ENCODE data around the gene WWC1.
A peak's percentile ranks its signal among the peaks of the same experiment; 100 is the strongest.

WWC1 gene

DNA sequence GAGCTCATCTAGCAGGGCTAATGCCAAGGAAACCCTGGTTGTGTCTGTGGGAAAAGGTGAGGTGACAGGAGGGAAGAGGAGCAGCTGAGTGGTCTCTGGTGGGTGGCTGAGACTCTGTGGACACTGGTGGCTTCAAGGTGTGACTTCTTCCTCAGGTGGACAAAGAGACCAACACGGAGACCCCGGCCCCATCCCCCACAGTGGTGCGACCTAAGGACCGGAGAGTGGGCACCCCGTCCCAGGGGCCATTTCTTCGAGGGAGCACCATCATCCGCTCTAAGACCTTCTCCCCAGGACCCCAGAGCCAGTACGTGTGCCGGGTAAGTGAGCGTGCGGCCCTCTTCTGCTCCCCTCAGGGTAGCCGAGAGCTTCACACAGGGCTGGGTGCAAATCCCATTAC lies 163.8 kb downstream of the WWC1 start:
- no peak for DNase-seq

DNA sequence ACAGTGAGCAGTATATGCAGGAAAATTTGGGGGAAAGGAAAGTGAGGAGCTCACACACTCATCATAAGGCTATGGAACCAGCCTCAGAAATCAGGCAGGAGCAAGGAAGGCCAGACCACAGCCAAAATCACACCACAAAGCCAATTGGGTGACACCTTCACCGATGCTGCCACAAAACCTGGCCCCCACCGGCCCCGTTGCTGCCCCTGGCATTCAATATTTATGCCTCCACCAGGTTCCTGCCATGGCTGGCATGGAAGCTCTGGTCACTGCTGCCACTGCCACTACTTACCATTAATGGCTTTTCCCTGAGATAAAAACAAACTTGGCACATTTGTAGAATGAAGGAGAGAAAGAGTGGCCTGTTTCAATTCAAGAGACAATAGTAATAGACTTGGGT lies 166.1 kb downstream of the WWC1 start:
- no peak for DNase-seq

GRCh38 chr5:168460606-168461005 lies 169.2 kb downstream of the WWC1 start:
- DNase-seq, result no peak

- no peak for DNase-seq
Observed at GRCh38 chr5:168463081-168463480, 171.6 kb downstream of the WWC1 start.

DNA sequence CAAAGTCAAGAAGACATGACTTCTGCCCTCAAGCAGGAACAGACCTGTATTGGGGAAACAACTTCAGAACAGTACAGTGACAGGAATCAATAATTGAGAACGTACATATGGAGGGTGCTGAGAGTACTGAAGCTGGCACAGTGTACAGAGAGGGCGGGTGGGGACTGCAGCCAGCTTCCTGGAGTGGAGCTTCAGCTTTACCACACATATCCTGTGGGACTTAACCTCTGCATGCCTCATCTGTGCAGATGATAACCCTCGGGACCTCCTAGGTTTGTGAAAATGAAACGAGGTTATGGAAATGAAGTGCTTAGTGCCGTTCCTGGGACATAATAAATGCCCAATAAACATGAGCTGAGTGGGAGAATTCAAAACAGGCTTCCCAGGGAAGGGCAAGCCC lies 172.8 kb downstream of the WWC1 start:
- no peak for DNase-seq

GRCh38 chr5:168464641-168465040 lies 173.2 kb downstream of the WWC1 start:
- DNase-seq, result no peak

DNA sequence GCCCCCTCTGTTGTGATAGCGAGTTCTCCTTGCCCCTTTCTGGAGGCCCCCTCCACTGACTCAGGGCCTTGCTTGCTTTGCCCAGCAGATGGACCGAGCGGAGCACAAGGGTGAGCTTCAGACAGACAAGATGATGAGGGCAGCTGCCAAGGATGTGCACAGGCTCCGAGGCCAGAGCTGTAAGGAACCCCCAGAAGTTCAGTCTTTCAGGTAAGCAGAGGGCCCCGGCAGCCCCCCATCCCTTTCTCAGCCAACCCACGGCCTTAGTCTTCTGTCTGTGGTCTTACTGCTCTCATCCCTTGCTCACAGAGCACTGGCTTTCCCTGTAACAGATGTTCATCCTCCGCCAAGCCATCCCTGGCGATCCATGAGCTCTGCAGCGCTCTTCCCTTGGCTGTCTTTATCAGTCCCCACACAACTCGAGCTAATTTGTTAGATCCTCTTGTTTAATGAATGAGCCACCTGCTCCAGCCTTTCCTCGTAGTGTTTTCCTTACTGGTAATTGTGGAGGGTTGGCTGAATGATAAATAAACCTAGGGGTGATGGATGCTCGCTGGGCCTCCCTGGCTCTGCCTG lies 176.4 kb downstream of the WWC1 start:
- no peak for DNase-seq

DNA sequence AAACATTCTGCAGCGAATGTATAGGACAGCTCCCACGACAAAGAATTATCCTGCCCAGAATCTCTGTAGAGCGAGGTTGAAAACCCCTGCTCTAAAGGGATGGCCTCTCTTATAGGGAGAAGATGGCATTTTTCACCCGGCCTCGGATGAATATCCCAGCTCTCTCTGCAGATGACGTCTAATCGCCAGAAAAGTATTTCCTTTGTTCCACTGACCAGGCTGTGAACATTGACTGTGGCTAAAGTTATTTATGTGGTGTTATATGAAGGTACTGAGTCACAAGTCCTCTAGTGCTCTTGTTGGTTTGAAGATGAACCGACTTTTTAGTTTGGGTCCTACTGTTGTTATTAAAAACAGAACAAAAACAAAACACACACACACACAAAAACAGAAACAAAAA lies 177.4 kb downstream of the WWC1 start:
- no peak for DNase-seq

DNA sequence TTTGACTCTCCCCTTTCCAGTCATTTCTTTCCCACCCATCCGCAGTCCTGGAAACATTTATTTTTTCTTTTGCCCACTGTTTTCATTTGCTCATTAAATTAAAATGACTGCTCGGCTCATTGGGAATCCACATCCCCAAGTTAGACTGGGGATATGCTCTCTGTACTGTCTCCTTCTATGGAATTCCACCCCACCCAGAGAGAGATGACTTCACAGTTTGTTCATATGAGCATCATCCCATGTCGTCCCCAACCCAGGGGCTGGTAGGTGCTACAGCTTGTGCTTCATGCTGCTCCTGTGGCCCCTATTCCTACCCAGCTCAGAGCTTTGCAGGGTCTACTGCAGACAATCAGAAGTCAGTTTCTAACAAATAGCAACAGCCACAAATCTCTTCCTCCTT lies 178.4 kb downstream of the WWC1 start:
- no peak for DNase-seq

DNA sequence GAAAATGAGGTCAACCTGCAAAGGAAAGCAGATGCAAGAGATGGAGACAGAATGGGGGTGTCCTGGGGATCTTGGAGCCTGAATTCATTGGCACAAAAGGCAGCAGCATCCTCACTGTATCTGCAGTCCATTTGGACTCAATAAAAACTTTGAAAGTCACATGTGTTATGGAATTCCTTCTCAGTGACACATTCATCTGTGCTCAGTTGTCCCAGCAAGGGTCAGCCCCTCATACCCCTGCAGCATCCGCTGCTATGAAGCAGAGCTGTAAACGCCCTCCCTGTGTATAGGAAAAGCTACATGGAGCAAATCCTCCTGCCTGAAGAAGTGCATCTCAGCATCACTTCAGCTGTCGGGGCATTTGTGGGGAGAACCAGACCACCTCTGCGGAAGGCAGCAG lies 180.3 kb downstream of the WWC1 start:
- no peak for DNase-seq

GRCh38 chr5:168472329-168472728 lies 180.9 kb downstream of the WWC1 start:
- DNase-seq, result no peak

GRCh38 chr5:168474319-168474718 lies 182.9 kb downstream of the WWC1 start:
- no peak for DNase-seq

GRCh38 chr5:168477060-168477459 lies 185.6 kb downstream of the WWC1 start:
- DNase-seq, result no peak

- no peak for DNase-seq
Observed at GRCh38 chr5:168479166-168479565, 187.7 kb downstream of the WWC1 start.

DNA sequence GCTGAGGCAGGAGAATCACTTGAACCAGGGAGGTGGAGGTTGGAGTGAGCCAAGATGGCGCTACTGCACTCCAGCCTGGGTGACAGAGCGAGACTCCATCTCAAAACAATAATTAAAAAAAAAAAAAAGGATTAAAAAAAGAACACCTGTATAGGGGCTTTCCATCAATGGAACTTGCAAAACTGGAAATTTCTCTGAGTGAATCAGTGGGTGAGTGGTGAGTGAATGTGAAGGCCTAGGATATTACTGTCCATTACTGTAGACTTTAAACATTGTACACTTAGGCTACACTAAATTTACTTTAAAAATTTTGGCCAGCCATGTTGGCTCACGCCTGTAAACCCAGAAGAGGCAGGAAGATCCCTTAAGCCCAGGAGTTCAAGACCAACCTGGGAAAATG lies 189.2 kb downstream of the WWC1 start:
- DNase-seq, result no peak

DNA sequence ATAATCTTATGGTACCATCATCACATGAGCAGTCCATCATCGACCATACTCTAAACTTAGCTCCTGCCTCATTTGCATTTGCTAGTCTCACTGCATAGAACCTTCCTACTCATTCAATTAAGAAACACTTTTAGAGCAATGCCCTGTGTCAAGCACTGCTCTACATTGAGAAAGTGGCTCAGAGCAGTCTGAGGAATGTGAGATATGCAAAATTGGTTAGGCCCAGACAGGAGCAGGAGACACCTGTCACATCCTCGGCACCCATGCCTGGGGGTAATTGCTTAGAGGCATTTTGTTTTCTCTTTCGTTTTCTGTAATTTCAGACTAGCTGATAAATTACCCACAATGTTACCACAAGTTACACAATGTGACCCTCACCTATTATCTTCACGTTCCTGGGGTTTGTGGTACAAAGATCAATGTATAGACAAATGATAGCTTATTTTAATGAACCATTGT lies 189.9 kb downstream of the WWC1 start:
- no peak for DNase-seq

DNA sequence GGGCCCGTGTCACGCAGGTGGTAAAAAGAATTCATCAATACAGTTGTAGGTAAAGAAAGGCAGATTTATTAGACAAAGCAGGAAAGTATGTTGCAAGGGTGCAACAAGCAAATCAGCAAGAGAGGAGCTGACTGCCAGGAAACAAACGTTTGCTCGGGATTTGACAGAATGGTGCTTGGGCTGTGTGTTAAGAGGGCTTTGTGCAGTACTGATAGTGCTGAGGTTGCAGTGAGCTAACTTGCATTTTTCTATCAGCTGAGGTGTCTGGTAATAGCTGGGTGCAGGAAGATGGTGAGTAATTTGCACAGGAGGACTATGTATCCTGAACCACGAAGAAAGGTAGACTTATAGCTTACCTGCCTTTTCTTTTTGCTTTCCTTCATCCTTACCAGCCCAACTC lies 190.9 kb downstream of the WWC1 start:
- DNase-seq, result no peak

GRCh38 chr5:168486136-168486879 lies 194.9 kb downstream of the WWC1 start, which contains the start of gene RARS1:
RARS1 (plus strand) TSS chr5:168486471; CDS start chr5:168486499, 28 bp downstream.
- peak; percentile 87 for DNase-seq

DNA sequence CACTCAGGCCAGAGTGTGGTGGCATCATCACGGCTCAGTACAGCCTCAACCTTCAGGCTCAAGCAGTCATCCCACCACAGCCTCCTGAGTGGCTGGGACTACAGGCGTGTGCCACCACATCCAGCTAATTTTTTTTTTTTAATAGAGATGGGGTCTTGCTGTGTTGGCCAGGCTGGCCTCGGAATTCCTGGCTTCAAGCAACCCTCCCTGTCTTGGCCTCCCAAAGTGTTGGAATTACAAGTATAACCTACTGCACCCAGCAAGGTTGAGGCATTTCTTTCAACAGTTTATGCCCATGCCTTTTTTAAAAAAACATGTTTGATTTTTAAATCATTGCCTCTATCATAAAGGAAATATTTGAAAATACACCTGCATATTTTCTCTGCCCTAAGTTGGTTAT lies 197.6 kb downstream of the WWC1 start:
- no peak for DNase-seq

- DNase-seq, result no peak
Observed at GRCh38 chr5:168494057-168494555, 202.7 kb downstream of the WWC1 start.

DNA sequence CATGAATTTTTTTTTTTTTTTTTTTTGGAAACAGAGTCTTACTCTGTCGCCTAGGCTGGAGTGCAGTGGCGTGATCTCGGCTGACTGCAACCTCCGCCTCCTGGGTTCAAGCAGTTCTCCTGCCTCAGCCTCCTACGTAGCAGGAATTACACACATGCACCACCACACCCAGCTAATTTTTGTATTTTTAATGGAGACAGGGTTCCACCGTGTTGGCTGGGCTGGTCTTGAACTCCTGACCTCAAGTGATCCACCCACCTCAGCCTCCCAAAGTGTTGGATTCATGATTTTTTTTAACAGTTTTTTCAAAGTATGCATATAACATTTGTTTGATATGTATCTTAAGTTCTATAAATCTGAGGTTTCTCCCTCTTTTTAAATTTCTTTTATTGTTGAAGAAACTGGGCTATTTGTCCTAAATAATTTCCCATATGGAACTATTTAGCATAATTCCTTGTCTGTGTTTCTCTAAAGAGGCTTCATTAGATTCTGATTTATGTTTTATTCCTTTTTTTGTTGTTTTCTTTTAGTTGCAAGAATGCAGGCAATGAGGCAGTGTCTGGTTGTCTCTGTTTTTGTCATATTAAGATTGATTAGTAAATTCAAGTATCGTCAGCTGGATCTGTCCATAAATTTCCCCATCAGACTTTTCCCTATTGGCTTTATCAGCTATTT lies 211.3 kb downstream of the WWC1 start:
- DNase-seq, result no peak

GRCh38 chr5:168513861-168514428 lies 222.5 kb downstream of the WWC1 start:
- DNase-seq, result no peak
